ENCODE measurements around the gene NEK10.
"Not testable (repeated sequence)": the region's sequence is repeated elsewhere in the genome, so short reads cannot be mapped to it uniquely, and the experiment has no call there.

NEK10 gene

DNA sequence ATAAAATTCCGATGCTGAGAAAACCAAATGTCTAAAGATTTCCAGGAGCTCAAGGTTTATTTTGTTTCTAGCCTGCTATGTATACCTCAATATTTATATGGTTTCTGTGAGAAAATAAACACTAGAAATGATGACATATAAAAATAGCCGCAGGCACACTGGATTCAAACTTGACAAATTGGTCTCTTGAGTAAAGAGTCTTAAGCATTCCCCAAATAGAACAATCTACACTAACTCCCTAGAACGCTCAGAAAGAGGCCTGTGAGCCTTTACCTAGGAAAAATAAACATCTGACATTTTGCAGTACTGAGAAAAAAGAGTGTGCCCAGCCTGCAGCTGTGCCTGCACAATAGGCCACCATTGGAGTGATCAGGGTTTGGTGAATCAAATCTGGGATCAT, 75.2 kb downstream of the NEK10 start:
- Histone ChIP-seq H3K36me3 (ENCODE audit: control insufficient read depth, insufficient read depth, low read length) (no peaks in the 10 kb centered on the region), H3K4me3 (ENCODE audit: low read length) (no peak overlapping the region), H3K9ac (ENCODE audit: low read length) (no peak overlapping the region), H3K9me3 (ENCODE audit: control insufficient read depth, low read length) (no peaks in the 10 kb centered on the region), H3K27me3 (ENCODE audit: control insufficient read depth, insufficient read depth, low read length) (no peaks in the 10 kb centered on the region), H3K4me1 (ENCODE audit: control insufficient read depth, insufficient read depth, low read length) (no peaks in the 10 kb centered on the region)

- Histone ChIP-seq H3K27me3 (ENCODE audit: control insufficient read depth, insufficient read depth, low read length) (no peaks in the 10 kb centered on the region), H3K4me3 (ENCODE audit: low read length) (no peak overlapping the region), H3K4me1 (ENCODE audit: control insufficient read depth, insufficient read depth, low read length) (no peaks in the 10 kb centered on the region), H3K36me3 (ENCODE audit: control insufficient read depth, insufficient read depth, low read length) (no peaks in the 10 kb centered on the region), H3K9ac (ENCODE audit: low read length) (no peak overlapping the region), H3K9me3 (ENCODE audit: control insufficient read depth, low read length) (no peaks in the 10 kb centered on the region)
Observed at GRCh38 chr3:27290760-27291159, 78.4 kb downstream of the NEK10 start.

- no peaks in the 10 kb centered on the region for H3K4me1 ChIP-seq (ENCODE audit: control insufficient read depth, insufficient read depth, low read length)
- H3K27me3 ChIP-seq (ENCODE audit: control insufficient read depth, insufficient read depth, low read length), result no peaks in the 10 kb centered on the region
- H3K9me3 ChIP-seq (ENCODE audit: control insufficient read depth, low read length), result no peaks in the 10 kb centered on the region
- no peaks in the 10 kb centered on the region for H3K36me3 ChIP-seq (ENCODE audit: control insufficient read depth, insufficient read depth, low read length)
- H3K4me3 ChIP-seq (ENCODE audit: low read length), result no peak overlapping the region
- no peak overlapping the region for H3K9ac ChIP-seq (ENCODE audit: low read length)
Observed at GRCh38 chr3:27289769-27290413, 79.3 kb downstream of the NEK10 start.

DNA sequence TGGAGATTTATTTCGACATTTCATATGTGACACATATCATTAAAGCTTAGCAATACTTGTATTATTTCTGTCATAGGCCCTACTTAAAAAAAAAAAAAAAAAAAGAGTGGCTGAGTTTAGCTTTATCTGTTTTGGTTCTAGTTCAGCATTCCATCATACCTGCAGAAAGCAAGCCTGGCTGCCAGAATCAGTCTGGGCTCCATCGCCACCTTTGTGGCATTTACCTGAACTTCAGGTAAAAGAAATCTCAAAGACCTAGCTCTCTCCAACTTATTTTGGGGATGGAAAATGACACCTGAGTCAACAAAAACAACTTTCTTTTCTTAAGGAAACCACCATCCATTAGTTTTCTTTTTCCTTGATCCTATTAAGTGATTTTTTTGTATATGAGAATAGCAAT, 82.1 kb downstream of the NEK10 start:
- Histone ChIP-seq H3K4me3 (ENCODE audit: low read length) (no peak overlapping the region), H3K4me1 (ENCODE audit: control insufficient read depth, insufficient read depth, low read length) (no peaks in the 10 kb centered on the region), H3K9ac (ENCODE audit: low read length) (no peak overlapping the region), H3K27me3 (ENCODE audit: control insufficient read depth, insufficient read depth, low read length) (no peaks in the 10 kb centered on the region), H3K36me3 (ENCODE audit: control insufficient read depth, insufficient read depth, low read length) (no peaks in the 10 kb centered on the region), H3K9me3 (ENCODE audit: control insufficient read depth, low read length) (no peaks in the 10 kb centered on the region)

DNA sequence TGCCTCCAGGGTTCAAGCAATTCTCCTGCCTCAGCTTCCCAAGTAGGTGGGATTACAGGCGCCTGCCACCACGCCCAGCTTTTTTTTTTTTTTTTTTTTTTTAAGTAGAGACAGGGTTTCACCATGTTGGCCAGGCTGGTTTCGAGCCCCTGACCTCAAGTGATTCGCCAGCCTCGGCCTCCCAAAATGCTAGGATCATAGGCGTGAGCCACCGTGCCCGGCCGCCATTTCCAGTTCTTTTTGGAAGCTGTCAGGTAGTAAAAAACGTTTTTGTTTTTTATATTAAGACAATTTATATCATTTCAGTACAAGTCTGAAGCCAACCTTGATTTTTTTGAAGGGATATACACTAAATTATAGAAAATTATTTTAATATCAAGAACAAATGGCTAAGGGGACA, 82.7 kb downstream of the NEK10 start:
- not testable (repeated sequence) for H3K9ac ChIP-seq (ENCODE audit: low read length); H3K9me3 ChIP-seq (ENCODE audit: control insufficient read depth, low read length); H3K4me1 ChIP-seq (ENCODE audit: control insufficient read depth, insufficient read depth, low read length); H3K27me3 ChIP-seq (ENCODE audit: control insufficient read depth, insufficient read depth, low read length); H3K36me3 ChIP-seq (ENCODE audit: control insufficient read depth, insufficient read depth, low read length); H3K4me3 ChIP-seq (ENCODE audit: low read length)

GRCh38 chr3:27285668-27286067, 83.5 kb downstream of the NEK10 start:
- Histone ChIP-seq H3K36me3 (ENCODE audit: control insufficient read depth, insufficient read depth, low read length) (no peaks in the 10 kb centered on the region), H3K4me1 (ENCODE audit: control insufficient read depth, insufficient read depth, low read length) (no peaks in the 10 kb centered on the region), H3K9ac (ENCODE audit: low read length) (no peak overlapping the region), H3K4me3 (ENCODE audit: low read length) (no peak overlapping the region), H3K9me3 (ENCODE audit: control insufficient read depth, low read length) (no peaks in the 10 kb centered on the region), H3K27me3 (ENCODE audit: control insufficient read depth, insufficient read depth, low read length) (no peaks in the 10 kb centered on the region)

GRCh38 chr3:27281671-27282150, 87.5 kb downstream of the NEK10 start:
- Histone ChIP-seq H3K27me3 (ENCODE audit: control insufficient read depth, insufficient read depth, low read length) (no peaks in the 10 kb centered on the region), H3K36me3 (ENCODE audit: control insufficient read depth, insufficient read depth, low read length) (no peaks in the 10 kb centered on the region), H3K4me3 (ENCODE audit: low read length) (no peak overlapping the region), H3K9ac (ENCODE audit: low read length) (no peak overlapping the region), H3K9me3 (ENCODE audit: control insufficient read depth, low read length) (no peaks in the 10 kb centered on the region), H3K4me1 (ENCODE audit: control insufficient read depth, insufficient read depth, low read length) (no peaks in the 10 kb centered on the region)

DNA sequence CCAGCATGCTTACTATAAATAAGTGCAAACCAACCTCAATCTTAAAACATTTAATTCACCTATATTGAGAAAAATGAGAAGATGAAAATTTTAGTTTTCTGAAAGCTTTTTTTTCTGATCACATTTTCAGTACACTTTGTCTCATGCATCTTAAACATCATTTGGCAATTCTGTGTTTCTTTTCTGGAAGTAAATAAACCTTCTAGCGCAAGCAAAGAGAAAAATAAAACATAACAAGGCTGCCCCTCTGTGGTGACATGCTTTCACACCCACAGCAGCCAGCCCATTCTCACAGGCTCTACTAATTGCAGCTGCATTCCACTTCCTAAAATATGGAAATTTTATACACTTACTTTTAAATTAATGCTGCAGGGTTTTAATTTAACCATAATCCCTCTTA, 90.1 kb downstream of the NEK10 start:
- H3K4me3 ChIP-seq (ENCODE audit: low read length), result no peak overlapping the region
- H3K36me3 ChIP-seq (ENCODE audit: control insufficient read depth, insufficient read depth, low read length), result no peaks in the 10 kb centered on the region
- H3K9me3 ChIP-seq (ENCODE audit: control insufficient read depth, low read length), result no peaks in the 10 kb centered on the region
- no peak overlapping the region for H3K9ac ChIP-seq (ENCODE audit: low read length)
- no peaks in the 10 kb centered on the region for H3K4me1 ChIP-seq (ENCODE audit: control insufficient read depth, insufficient read depth, low read length)
- no peaks in the 10 kb centered on the region for H3K27me3 ChIP-seq (ENCODE audit: control insufficient read depth, insufficient read depth, low read length)

DNA sequence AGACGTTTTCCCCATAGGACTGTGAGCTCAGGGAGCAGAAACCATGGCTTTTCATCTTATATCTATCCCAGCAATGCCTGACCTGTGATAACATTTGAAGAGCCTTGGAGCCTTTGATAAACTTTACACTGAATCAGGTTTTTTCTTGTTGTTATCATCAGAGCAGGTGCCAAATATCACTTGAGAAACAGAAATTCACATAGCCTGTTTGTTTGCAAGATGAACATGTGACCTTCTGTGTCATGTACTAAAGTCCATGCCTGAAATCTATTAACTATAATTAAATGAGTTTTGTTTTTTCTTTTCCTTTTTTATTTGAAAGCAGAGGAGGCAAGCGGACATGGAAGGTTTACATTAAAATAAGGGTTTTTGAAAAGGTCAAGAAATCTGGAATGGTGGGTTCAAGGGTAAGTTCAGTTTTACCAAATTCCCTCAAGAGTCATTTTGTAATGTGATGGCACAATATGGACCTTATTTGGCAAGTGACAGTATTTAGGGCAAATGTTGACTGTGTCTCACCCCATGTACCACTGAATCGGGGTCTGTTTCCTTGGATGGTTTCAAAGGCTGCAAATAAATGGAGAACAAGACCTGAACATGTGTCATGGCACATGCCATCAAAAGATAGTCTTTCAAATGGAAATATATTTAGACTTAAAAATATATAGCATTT, 90.7 kb downstream of the NEK10 start:
- Histone ChIP-seq H3K4me3 (ENCODE audit: low read length) (no peak overlapping the region), H3K36me3 (ENCODE audit: control insufficient read depth, insufficient read depth, low read length) (no peaks in the 10 kb centered on the region), H3K9me3 (ENCODE audit: control insufficient read depth, low read length) (no peaks in the 10 kb centered on the region), H3K4me1 (ENCODE audit: control insufficient read depth, insufficient read depth, low read length) (no peaks in the 10 kb centered on the region), H3K9ac (ENCODE audit: low read length) (no peak overlapping the region), H3K27me3 (ENCODE audit: control insufficient read depth, insufficient read depth, low read length) (no peaks in the 10 kb centered on the region)

DNA sequence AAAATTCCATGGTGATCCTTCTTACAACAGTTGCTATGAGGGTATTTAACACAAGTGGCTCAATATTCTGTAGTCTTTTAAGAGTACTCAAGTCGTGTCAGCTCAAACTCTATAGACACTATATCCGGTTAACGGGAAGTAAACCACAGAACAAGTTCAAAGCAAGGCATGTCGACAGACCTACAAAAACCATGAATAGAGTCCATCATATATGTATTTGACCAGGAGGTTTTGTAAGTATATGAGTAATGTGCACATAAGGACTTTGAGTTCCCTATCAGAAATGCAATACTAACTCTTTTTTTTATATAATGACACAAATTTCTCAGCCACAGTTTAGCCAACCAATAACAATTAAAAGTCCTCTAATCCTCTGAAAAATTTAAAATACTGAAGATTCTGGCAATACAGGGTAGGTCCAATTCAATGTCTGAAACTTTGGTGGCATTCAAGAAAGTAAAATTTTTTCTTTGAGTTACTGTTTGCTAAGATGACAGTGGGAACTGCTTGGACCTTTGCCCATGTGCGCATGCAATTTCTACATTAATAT, 93.7 kb downstream of the NEK10 start:
- H3K9me3 ChIP-seq (ENCODE audit: control insufficient read depth, low read length), result no peaks in the 10 kb centered on the region

GRCh38 chr3:27271890-27272289, 97.3 kb downstream of the NEK10 start:
- no peak overlapping the region for H3K4me3 ChIP-seq (ENCODE audit: low read length)
- H3K9me3 ChIP-seq (ENCODE audit: control insufficient read depth, low read length), result no peaks in the 10 kb centered on the region
- no peaks in the 10 kb centered on the region for H3K36me3 ChIP-seq (ENCODE audit: control insufficient read depth, insufficient read depth, low read length)
- H3K27me3 ChIP-seq (ENCODE audit: control insufficient read depth, insufficient read depth, low read length), result no peaks in the 10 kb centered on the region
- H3K4me1 ChIP-seq (ENCODE audit: control insufficient read depth, insufficient read depth, low read length), result no peaks in the 10 kb centered on the region
- no peak overlapping the region for H3K9ac ChIP-seq (ENCODE audit: low read length)

More for the DNA sequence above, 93.7 kb downstream of the NEK10 start:
- no peaks in the 10 kb centered on the region for H3K36me3 ChIP-seq (ENCODE audit: control insufficient read depth, insufficient read depth, low read length)
- no peaks in the 10 kb centered on the region for H3K27me3 ChIP-seq (ENCODE audit: control insufficient read depth, insufficient read depth, low read length)
- H3K4me3 ChIP-seq (ENCODE audit: low read length), result no peak overlapping the region
- H3K4me1 ChIP-seq (ENCODE audit: control insufficient read depth, insufficient read depth, low read length), result no peaks in the 10 kb centered on the region
- no peak overlapping the region for H3K9ac ChIP-seq (ENCODE audit: low read length)

- Histone ChIP-seq H3K36me3 (ENCODE audit: control insufficient read depth, insufficient read depth, low read length) (no peaks in the 10 kb centered on the region), H3K9me3 (ENCODE audit: control insufficient read depth, low read length) (no peaks in the 10 kb centered on the region), H3K4me1 (ENCODE audit: control insufficient read depth, insufficient read depth, low read length) (no peaks in the 10 kb centered on the region), H3K9ac (ENCODE audit: low read length) (no peak overlapping the region), H3K4me3 (ENCODE audit: low read length) (no peak overlapping the region), H3K27me3 (ENCODE audit: control insufficient read depth, insufficient read depth, low read length) (no peaks in the 10 kb centered on the region)
Observed at GRCh38 chr3:27254896-27255295, 114.3 kb downstream of the NEK10 start.
